Skeletal muscle tissue (tissue), 4 donors: Measurements from ENCODE around the gene NUDT12. TPM values are rescaled to one million over a fixed set of nuclear protein-coding genes. Genes with fewer than 3 reads are reported as not detected.

Experiments used
- H3K27ac ChIP-seq: one replicate; pipeline ENCODE4 v1.7.0; 2013; ENCODE audit warnings: mild to moderate bottlenecking, low read depth, low read length, inconsistent platforms
- H3K27me3 ChIP-seq, 3 donors: one replicate each; pipeline ENCODE4 v1.7.0; 2013; ENCODE audit warnings: low read length in 3 of 3; ENCODE audit not compliant: control insufficient read depth in 3 of 3, insufficient read depth in 3 of 3
- H3K36me3 ChIP-seq, 3 donors: one replicate each; pipeline ENCODE4 v1.7.0; 2013; ENCODE audit warnings: low read length in 3 of 3; ENCODE audit not compliant: control insufficient read depth in 3 of 3, insufficient read depth in 3 of 3
- H3K4me1 ChIP-seq, 3 donors: one replicate each; pipeline ENCODE4 v1.7.0; 2013; ENCODE audit warnings: low read length in 3 of 3, mild to moderate bottlenecking in 3 of 3; ENCODE audit not compliant: control insufficient read depth in 3 of 3, insufficient read depth in 3 of 3
- H3K4me3 ChIP-seq, 3 donors: one replicate each; pipeline ENCODE4 v1.7.0; 2013; ENCODE audit warnings: low read length in 3 of 3
- H3K9ac ChIP-seq, 3 donors: one replicate each; pipeline ENCODE4 v1.7.0; 2013; ENCODE audit warnings: low read length in 3 of 3, mild to moderate bottlenecking in 3 of 3, moderate library complexity in 2 of 3, low read depth in 1 of 3
- H3K9me3 ChIP-seq, 3 donors: one replicate each; pipeline ENCODE4 v1.7.0; 2013; ENCODE audit warnings: low read length in 3 of 3; ENCODE audit not compliant: control insufficient read depth in 3 of 3
- total RNA-seq: library from RNA; depleted of rRNA; stranded (reverse); fragments of >200 nt; gene quantifications from one replicate; pipeline ENCODE4 v1.2.3, GENCODE V29; 2014
- donor health status: Osteomylitis.

Gene NUDT12
- total RNA-seq, 1 donor from 2014 or later = 11.0 TPM

- H3K4me3 ChIP-seq = no peak overlapping the region
- no peaks in the 10 kb centered on the region for H3K4me1 ChIP-seq
- no peaks in the 10 kb centered on the region for H3K27me3 ChIP-seq
- H3K27ac ChIP-seq = no peak overlapping the region
- no peaks in the 10 kb centered on the region for H3K36me3 ChIP-seq
- no peaks in the 10 kb centered on the region for H3K9me3 ChIP-seq
- no peak overlapping the region for H3K9ac ChIP-seq
Observed at GRCh38 chr5:103519550-103519949, 43.0 kb downstream of the NUDT12 start.

- Histone ChIP-seq H3K4me3 (no peak overlapping the region), H3K9ac (no peak overlapping the region), H3K36me3 (no peaks in the 10 kb centered on the region), H3K27ac (no peak overlapping the region), H3K27me3 (no peaks in the 10 kb centered on the region), H3K4me1 (no peaks in the 10 kb centered on the region), H3K9me3 (no peaks in the 10 kb centered on the region)
Observed at GRCh38 chr5:103514371-103514770, 48.2 kb downstream of the NUDT12 start.

GRCh38 chr5:103513701-103514100, 48.9 kb downstream of the NUDT12 start:
- Histone ChIP-seq H3K27me3 (no peaks in the 10 kb centered on the region), H3K4me3 (no peak overlapping the region), H3K9me3 (no peaks in the 10 kb centered on the region), H3K27ac (no peak overlapping the region), H3K4me1 (no peaks in the 10 kb centered on the region), H3K9ac (no peak overlapping the region), H3K36me3 (no peaks in the 10 kb centered on the region)

GRCh38 chr5:103512500-103512899, 50.1 kb downstream of the NUDT12 start:
- Histone ChIP-seq H3K9me3 (no peaks in the 10 kb centered on the region), H3K36me3 (no peaks in the 10 kb centered on the region), H3K4me1 (no peaks in the 10 kb centered on the region), H3K27me3 (no peaks in the 10 kb centered on the region), H3K4me3 (no peak overlapping the region), H3K9ac (no peak overlapping the region), H3K27ac (no peak overlapping the region)

- Histone ChIP-seq H3K4me1 (no peaks in the 10 kb centered on the region), H3K36me3 (no peaks in the 10 kb centered on the region), H3K9me3 (no peaks in the 10 kb centered on the region), H3K9ac (no peak overlapping the region), H3K27me3 (no peaks in the 10 kb centered on the region), H3K27ac (no peak overlapping the region), H3K4me3 (no peak overlapping the region)
Observed at GRCh38 chr5:103511554-103511885, 51.1 kb downstream of the NUDT12 start.

- Histone ChIP-seq H3K27ac (no peak overlapping the region), H3K9me3 (no peaks in the 10 kb centered on the region), H3K9ac (no peak overlapping the region), H3K4me1 (no peaks in the 10 kb centered on the region), H3K27me3 (no peaks in the 10 kb centered on the region), H3K36me3 (no peaks in the 10 kb centered on the region), H3K4me3 (no peak overlapping the region)
Observed at GRCh38 chr5:103510851-103511553, 51.6 kb downstream of the NUDT12 start.

- Histone ChIP-seq H3K27me3 (no peaks in the 10 kb centered on the region), H3K4me1 (no peaks in the 10 kb centered on the region), H3K36me3 (no peaks in the 10 kb centered on the region), H3K27ac (no peak overlapping the region), H3K4me3 (no peak overlapping the region), H3K9ac (no peak overlapping the region), H3K9me3 (no peaks in the 10 kb centered on the region)
Observed at GRCh38 chr5:103505581-103506305, 56.8 kb downstream of the NUDT12 start.

GRCh38 chr5:103503066-103503465, 59.5 kb downstream of the NUDT12 start:
- H3K9ac ChIP-seq = no peak overlapping the region
- H3K4me3 ChIP-seq = no peak overlapping the region
- H3K27ac ChIP-seq = no peak overlapping the region
- no peaks in the 10 kb centered on the region for H3K36me3 ChIP-seq
- H3K27me3 ChIP-seq = no peaks in the 10 kb centered on the region
- H3K9me3 ChIP-seq = no peaks in the 10 kb centered on the region
- peaks cover 11 to 13% (median 12%) of the 10 kb centered on the region in 3 donors for H3K4me1 ChIP-seq

GRCh38 chr5:103502662-103503061, 59.9 kb downstream of the NUDT12 start:
- Histone ChIP-seq H3K27me3 (no peaks in the 10 kb centered on the region), H3K9ac (no peak overlapping the region), H3K27ac (no peak overlapping the region), H3K36me3 (no peaks in the 10 kb centered on the region), H3K9me3 (no peaks in the 10 kb centered on the region), H3K4me1 (peaks cover 15 to 16% (median 15%) of the 10 kb centered on the region in 3 donors), H3K4me3 (no peak overlapping the region)
